Tibial artery (tissue), 4 donors: ENCODE measurements around the gene PRRX2.

Experiments
- DNase-seq, 2 donors: peaks; one replicate each; pipeline ENCODE4 v3.0.0-alpha.2; 2019
- H3K27ac ChIP-seq, 2 donors: fragments of 200-600 bp; sonication (generic) in 1 of 2; 1 replicate in 1 of 2; 2 replicates in 1 of 2; pipeline ENCODE4 v1.5.1; 2018 to 2019; ENCODE audit warnings: mild to moderate bottlenecking in 1 of 2
- H3K27me3 ChIP-seq, 2 donors: fragments of 200-600 bp; sonication (generic) in 1 of 2; one replicate each; pipeline versions ENCODE4 v1.5.1 to v1.6.0; 2016 to 2019
- H3K36me3 ChIP-seq, 3 donors: fragments of 200-600 bp; sonication (generic) in 2 of 3; one replicate each; pipeline ENCODE4 v1.5.1; 2016 to 2019; ENCODE audit warnings: mild to moderate bottlenecking in 2 of 3
- H3K4me1 ChIP-seq, 4 donors: fragments of 200-600 bp; sonication (generic) in 2 of 4; 1 replicate in 3 of 4; 2 replicates in 1 of 4; pipeline ENCODE4 v1.5.1; 2016 to 2019
- H3K4me3 ChIP-seq, 2 donors: fragments of 200-600 bp; sonication (generic) in 1 of 2; 1 replicate in 1 of 2; 2 replicates in 1 of 2; pipeline ENCODE4 v1.5.1; 2018 to 2019; ENCODE audit warnings: mild to moderate bottlenecking in 2 of 2
- H3K9me3 ChIP-seq, 3 donors: fragments of 200-600 bp; sonication (generic) in 1 of 3; one replicate each; pipeline ENCODE4 v1.5.1; 2016 to 2019
- CTCF ChIP-seq, 2 experiments: fragments of 200-600 bp in 1 of 2; fragments of 450-650 bp in 1 of 2; IDR thresholded peaks; one replicate each; pipeline ENCODE4 v1.5.1; 2017 to 2019; ENCODE audit warnings: antibody characterized with exemption in 2 of 2, mild to moderate bottlenecking in 1 of 2, moderate library complexity in 1 of 2
- intact Hi-C: fragments of 100-400 bp; cut with DNase I; formaldehyde crosslinking; loops from one replicate; pipeline ENCODE4 v1.15.0; 2023; ENCODE audit warnings: low total_unique reads

PRRX2 gene

DNA sequence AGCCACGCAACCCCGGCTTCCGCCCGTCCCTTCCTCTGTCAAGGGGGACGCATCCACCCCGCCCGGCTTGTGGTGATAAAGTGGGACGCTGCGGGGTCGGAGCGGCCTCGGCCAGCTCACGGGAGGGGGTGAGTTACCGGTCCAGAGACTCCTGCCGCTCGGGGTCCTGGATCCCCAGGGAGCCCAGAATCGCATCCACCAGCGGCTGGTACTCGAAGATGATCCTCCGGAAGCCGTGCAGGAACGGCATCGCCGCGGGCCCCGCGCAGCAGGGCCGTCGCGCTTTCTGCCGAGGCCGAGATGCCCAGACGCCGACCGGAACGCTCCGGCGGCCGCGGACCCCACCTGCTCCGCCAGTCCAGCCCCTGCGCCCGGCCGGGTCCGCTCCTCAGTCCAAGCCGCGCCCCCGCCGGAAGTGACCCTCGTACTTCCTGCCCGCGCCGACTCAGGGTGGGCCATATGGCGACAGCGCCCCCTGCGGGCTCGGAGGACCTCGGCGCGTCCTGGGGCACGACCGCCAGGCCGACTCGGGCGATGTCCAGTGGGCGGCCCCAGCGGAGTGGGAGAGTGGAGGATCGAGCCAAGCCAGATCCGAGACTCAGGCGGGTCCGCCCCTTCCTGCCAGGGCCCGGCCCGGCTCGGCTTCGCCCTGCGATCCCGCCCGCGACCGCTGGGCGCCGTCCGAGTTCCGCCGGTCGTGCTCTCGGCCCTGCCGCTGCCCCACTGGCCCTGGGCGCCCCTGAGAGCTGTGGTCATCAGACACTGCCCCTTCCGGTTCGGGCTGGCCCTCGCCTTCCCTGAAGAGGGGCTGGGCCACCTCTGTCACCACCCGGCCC is 23.5 kb upstream of the PRRX2 start, which contains the start of gene ASB6:
Gene ASB6, minus strand, starts transcription at position 402 of the 836 bp plus-strand sequence. Its CDS starts 152 bp downstream, at position 250.
- peak; percentile 100 for TF ChIP-seq CTCF (IDR thresholded peaks at IDR 0.05)
- H3K4me3 ChIP-seq = peak within 1 kb of the TSS; percentile 92
- no peaks in the 10 kb centered on the region for H3K27me3 ChIP-seq
- DNase-seq = peak; percentile 96 to 99
- intact Hi-C loops = loop anchor here (1.0 to 5.0 kb wide), 2 partner anchors 95 to 142 kb away; no protein-coding TSS in a partner anchor
- H3K27ac ChIP-seq = peak within 1 kb of the TSS; percentile 79 to 93
- H3K4me1 ChIP-seq = peaks cover 0 to 33% (median 27%) of the 10 kb centered on the region in 4 donors
- H3K9me3 ChIP-seq = no peaks in the 10 kb centered on the region
- H3K36me3 ChIP-seq = peaks cover 13 to 28% (median 27%) of the 10 kb centered on the region in 3 donors

GRCh38 chr9:129643706-129644105 is 21.7 kb upstream of the PRRX2 start:
- intact Hi-C loops = loop anchor here (5.0 kb wide), 1 partner anchor 94 kb away; no protein-coding TSS in a partner anchor
- no peak for TF ChIP-seq CTCF (IDR thresholded peaks at IDR 0.05)
- peaks cover 0 to 42% (median 34%) of the 10 kb centered on the region in 4 donors for H3K4me1 ChIP-seq

GRCh38 chr9:129644365-129644764 is 21.1 kb upstream of the PRRX2 start:
- H3K4me1 ChIP-seq = peaks cover 0 to 45% (median 38%) of the 10 kb centered on the region in 4 donors
- intact Hi-C loops = loop anchor here (5.0 kb wide), 1 partner anchor 93 kb away; no protein-coding TSS in a partner anchor
- TF ChIP-seq CTCF (IDR thresholded peaks at IDR 0.05) = no peak
- no peaks in the 10 kb centered on the region for H3K27me3 ChIP-seq
- H3K4me3 ChIP-seq = no peak overlapping the region
- no peak overlapping the region for H3K27ac ChIP-seq
- no peak for DNase-seq
- peaks cover 0 to 4% (median 3%) of the 10 kb centered on the region in 3 donors for H3K36me3 ChIP-seq
- no peaks in the 10 kb centered on the region for H3K9me3 ChIP-seq

More at GRCh38 chr9:129643706-129644105, 21.7 kb upstream of the PRRX2 start:
- H3K27ac ChIP-seq = no peak overlapping the region
- H3K27me3 ChIP-seq = no peaks in the 10 kb centered on the region
- H3K9me3 ChIP-seq = no peaks in the 10 kb centered on the region
- H3K4me3 ChIP-seq = no peak overlapping the region
- DNase-seq = no peak
- H3K36me3 ChIP-seq = peaks cover 0 to 11% (median 10%) of the 10 kb centered on the region in 3 donors

GRCh38 chr9:129644902-129645301 is 20.5 kb upstream of the PRRX2 start:
- intact Hi-C loops = loop anchor here (5.0 kb wide), 1 partner anchor 92 kb away; no protein-coding TSS in a partner anchor
- no peak for DNase-seq
- no peaks in the 10 kb centered on the region for H3K27me3 ChIP-seq
- H3K4me3 ChIP-seq = no peak overlapping the region
- H3K36me3 ChIP-seq = no peaks in the 10 kb centered on the region
- TF ChIP-seq CTCF (IDR thresholded peaks at IDR 0.05) = no peak
- H3K4me1 ChIP-seq = peaks cover 0 to 45% (median 35%) of the 10 kb centered on the region in 4 donors
- H3K27ac ChIP-seq = no peak overlapping the region
- H3K9me3 ChIP-seq = no peaks in the 10 kb centered on the region

DNA sequence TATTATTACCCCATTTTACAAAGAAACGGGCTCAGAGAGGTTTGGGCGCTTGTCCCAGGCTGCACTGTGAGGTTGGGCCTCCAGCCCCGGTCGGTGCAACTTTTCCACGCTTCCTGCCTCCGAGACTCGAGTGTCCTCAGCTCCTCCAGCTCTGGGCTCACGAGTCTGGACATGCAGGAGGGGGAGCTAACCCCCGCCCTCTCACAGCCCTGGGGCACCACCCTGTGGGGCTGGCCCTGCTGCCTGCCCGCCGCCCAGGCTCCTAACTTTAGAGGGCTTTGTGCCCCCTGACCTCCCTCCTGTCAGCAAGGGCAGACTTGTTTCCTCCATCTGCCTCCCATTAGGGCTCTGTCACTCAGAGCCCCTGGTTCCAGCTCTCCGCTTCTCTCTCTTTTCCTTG is 19.2 kb upstream of the PRRX2 start:
- intact Hi-C loops = no loop called here
- TF ChIP-seq CTCF (IDR thresholded peaks at IDR 0.05) = no peak
- Histone ChIP-seq H3K27me3 (no peaks in the 10 kb centered on the region), H3K27ac (no peak overlapping the region), H3K4me3 (no peak overlapping the region), H3K36me3 (no peaks in the 10 kb centered on the region), H3K9me3 (no peaks in the 10 kb centered on the region), H3K4me1 (peaks cover 0 to 43% (median 26%) of the 10 kb centered on the region in 4 donors)
- DNase-seq = no peak
